Activated CD8-positive, alpha-beta memory T cell treated with anti-CD3 and anti-CD28 coated beads for 36 hours (primary cell): Measurements from ENCODE around the gene MED29. TPM values are rescaled to one million over a fixed set of nuclear protein-coding genes. Genes with fewer than 3 reads are reported as not detected.

Source experiments
- CTCF ChIA-PET: fragments of 350-600 bp; sonication (Branson Sonifier 250); formaldehyde crosslinking; loops from one replicate; lab custom pipeline; 2021; ENCODE audit warnings: antibody characterized with exemption; lab: Charles Lee
- POLR2A ChIA-PET: fragments of 350-600 bp; sonication (Branson Sonifier 250); formaldehyde crosslinking; loops from one replicate; lab custom pipeline; 2021; ENCODE audit warnings: antibody characterized with exemption; lab: Charles Lee
- total RNA-seq, 2 experiments: library from RNA; stranded (reverse); gene quantifications; one replicate each; pipeline ENCODE4 v1.2.3, GENCODE V29; 2021

MED29 gene
- total RNA-seq, 2 experiments from 2014 or later = 28.7 to 30.3 TPM

- POLR2A ChIA-PET = interaction anchor here (0.6 to 4.6 kb wide), 3 partner anchors 11 to 30 kb away, joined by 5 to 38 read pairs (median 20); partner anchors contain the start of gene RPS16
- CTCF ChIA-PET = no interaction called here
Measured at GRCh38 chr19:39405261-39405957, 14.2 kb downstream of the MED29 start.

- ChIA-PET POLR2A (interaction anchor here (0.5 to 3.3 kb wide), 7 partner anchors 8 to 127 kb away, joined by 3 to 20 read pairs (median 5); partner anchors contain the start of genes EID2B and RPS16), CTCF (interaction anchor here (0.6 to 4.1 kb wide), 2 partner anchors 8 to 76 kb away, joined by 3 to 56 read pairs; no protein-coding TSS in a partner anchor)
Measured at GRCh38 chr19:39405958-39406655, 14.9 kb downstream of the MED29 start.

- POLR2A ChIA-PET = interaction anchor here (0.5 to 3.3 kb wide), 8 partner anchors 8 to 126 kb away, joined by 3 to 20 read pairs (median 4); partner anchors contain the start of genes EID2B and RPS16
- CTCF ChIA-PET = interaction anchor here (0.6 to 4.1 kb wide), 3 partner anchors 9 to 77 kb away, joined by 3 to 56 read pairs (median 3); partner anchors contain the start of gene GMFG
Measured at GRCh38 chr19:39406656-39407409, 15.7 kb downstream of the MED29 start, which contains the start of gene ZFP36. TSS of gene ZFP36 (plus strand) at chr19:39406847. CDS start at chr19:39406905, 58 bp downstream.

GRCh38 chr19:39407410-39407659 is 16.2 kb downstream of the MED29 start:
- ChIA-PET CTCF (interaction anchor here (1.0 to 4.1 kb wide), 3 partner anchors 9 to 71 kb away, joined by 3 to 56 read pairs (median 3); partner anchors contain the start of gene GMFG), POLR2A (interaction anchor here (0.6 to 3.3 kb wide), 4 partner anchors 9 to 28 kb away, joined by 3 to 20 read pairs (median 12); partner anchors contain the start of gene RPS16)

GRCh38 chr19:39407660-39408391 is 16.6 kb downstream of the MED29 start:
- ChIA-PET CTCF (interaction anchor here (1.0 to 4.1 kb wide), 3 partner anchors 10 to 72 kb away, joined by 3 to 56 read pairs (median 3); partner anchors contain the start of gene GMFG), POLR2A (interaction anchor here (1.1 to 3.3 kb wide), 4 partner anchors 8 to 28 kb away, joined by 4 to 20 read pairs (median 12); partner anchors contain the start of gene RPS16)

- POLR2A ChIA-PET = interaction anchor here (0.9 to 3.3 kb wide), 7 partner anchors 7 to 27 kb away, joined by 3 to 20 read pairs (median 4); partner anchors contain the start of gene RPS16
- CTCF ChIA-PET = interaction anchor here (1.0 to 4.1 kb wide), 3 partner anchors 11 to 73 kb away, joined by 3 to 56 read pairs (median 3); partner anchors contain the start of gene GMFG
Measured at GRCh38 chr19:39408392-39409207, 17.4 kb downstream of the MED29 start.

GRCh38 chr19:39409208-39410016 is 18.2 kb downstream of the MED29 start:
- ChIA-PET POLR2A (interaction anchor here (0.9 to 1.7 kb wide), 3 partner anchors 8 to 26 kb away, joined by 3 to 4 read pairs (median 4); partner anchors contain the start of gene RPS16), CTCF (interaction anchor here (4.1 kb wide), 1 partner anchor 11 kb away, joined by 56 read pairs; no protein-coding TSS in a partner anchor)

GRCh38 chr19:39410017-39410830 is 19.0 kb downstream of the MED29 start:
- CTCF ChIA-PET = interaction anchor here (4.1 kb wide), 1 partner anchor 12 kb away, joined by 56 read pairs; no protein-coding TSS in a partner anchor
- POLR2A ChIA-PET = interaction anchor here (1.0 to 1.7 kb wide), 2 partner anchors 9 to 12 kb away, joined by 3 to 4 read pairs; no protein-coding TSS in a partner anchor

GRCh38 chr19:39410831-39411080 is 19.6 kb downstream of the MED29 start:
- ChIA-PET CTCF (interaction anchor here (0.7 to 2.2 kb wide), 6 partner anchors 10 to 122 kb away, joined by 3 to 72 read pairs (median 22); partner anchors contain the start of genes EID2B, MED29 and PAF1), POLR2A (interaction anchor here (1.0 to 2.2 kb wide), 2 partner anchors 12 to 15 kb away, joined by 3 to 13 read pairs; no protein-coding TSS in a partner anchor)

- POLR2A ChIA-PET = interaction anchor here (1.0 to 2.2 kb wide), 6 partner anchors 10 to 69 kb away, joined by 3 to 13 read pairs (median 5); partner anchors contain the start of genes RPS16 and SAMD4B
Measured at GRCh38 chr19:39411081-39411831, 20.1 kb downstream of the MED29 start.

GRCh38 chr19:39411832-39412099 is 20.6 kb downstream of the MED29 start:
- POLR2A ChIA-PET = interaction anchor here (1.0 to 2.2 kb wide), 6 partner anchors 10 to 70 kb away, joined by 3 to 13 read pairs (median 5); partner anchors contain the start of genes RPS16 and SAMD4B
- CTCF ChIA-PET = interaction anchor here (0.9 to 2.2 kb wide), 14 partner anchors 8 to 129 kb away, joined by 3 to 72 read pairs (median 6); partner anchors contain the start of genes EID2, EID2B, MED29 and PAF1

More at GRCh38 chr19:39411081-39411831, 20.1 kb downstream of the MED29 start:
- CTCF ChIA-PET = interaction anchor here (0.7 to 2.2 kb wide), 14 partner anchors 7 to 129 kb away, joined by 3 to 72 read pairs (median 6); partner anchors contain the start of genes EID2, EID2B, MED29 and PAF1

GRCh38 chr19:39412100-39412866 is 21.1 kb downstream of the MED29 start, which contains the start of gene PLEKHG2:
TSS of gene PLEKHG2 (plus strand) at chr19:39412669. CDS start at chr19:39414087, 1,418 bp downstream.
- ChIA-PET POLR2A (interaction anchor here (1.1 to 2.2 kb wide), 5 partner anchors 11 to 70 kb away, joined by 3 to 13 read pairs (median 5); partner anchors contain the start of genes RPS16 and SAMD4B), CTCF (interaction anchor here (0.6 to 2.2 kb wide), 17 partner anchors 9 to 549 kb away, joined by 3 to 72 read pairs (median 4); partner anchors contain the start of genes EID2, EID2B, MED29 and PAF1)

- CTCF ChIA-PET = interaction anchor here (1.0 to 2.2 kb wide), 8 partner anchors 12 to 201 kb away, joined by 3 to 72 read pairs (median 6); partner anchors contain the start of genes MED29, PAF1 and RPS16
Measured at GRCh38 chr19:39412867-39413271, 21.7 kb downstream of the MED29 start.

More at GRCh38 chr19:39412867-39413271, 21.7 kb downstream of the MED29 start:
- POLR2A ChIA-PET = interaction anchor here (1.4 to 2.2 kb wide), 3 partner anchors 15 to 23 kb away, joined by 5 to 13 read pairs (median 7); partner anchors contain the start of gene RPS16
